ENCODE measurements around the gene NAA30.

NAA30 gene

DNA sequence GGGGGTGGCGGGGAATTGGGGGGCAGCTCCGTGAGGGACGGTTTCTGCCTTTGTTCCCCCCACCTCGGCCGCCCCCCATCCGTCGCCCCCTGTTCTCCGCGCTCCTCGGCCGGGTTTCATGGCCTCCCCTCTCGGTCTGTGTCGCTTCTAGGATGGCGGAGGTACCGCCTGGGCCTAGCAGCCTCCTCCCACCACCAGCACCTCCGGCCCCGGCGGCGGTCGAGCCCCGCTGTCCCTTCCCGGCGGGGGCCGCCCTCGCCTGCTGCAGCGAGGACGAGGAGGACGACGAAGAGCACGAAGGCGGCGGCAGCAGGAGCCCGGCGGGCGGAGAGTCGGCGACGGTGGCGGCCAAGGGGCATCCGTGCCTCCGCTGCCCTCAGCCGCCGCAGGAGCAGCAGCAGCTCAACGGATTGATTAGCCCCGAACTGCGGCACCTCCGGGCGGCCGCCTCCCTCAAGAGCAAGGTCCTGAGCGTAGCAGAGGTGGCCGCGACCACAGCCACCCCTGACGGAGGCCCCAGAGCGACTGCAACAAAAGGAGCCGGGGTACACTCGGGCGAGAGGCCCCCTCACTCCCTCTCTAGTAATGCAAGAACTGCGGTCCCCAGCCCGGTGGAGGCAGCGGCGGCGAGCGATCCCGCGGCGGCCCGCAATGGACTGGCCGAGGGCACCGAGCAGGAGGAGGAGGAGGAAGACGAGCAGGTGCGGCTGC, 575 bp downstream of the NAA30 start:
- peak; percentile 74 for DNase-seq (ENCODE audit: extremely low read depth, insufficient read length)
- no peaks in the 10 kb centered on the region for H3K36me3 ChIP-seq (ENCODE audit: control insufficient read depth, insufficient read depth, low read length)
- H3K4me3 ChIP-seq (replicated peaks; ENCODE audit: low read depth, low read length), result peak overlapping the region; percentile 91
- TF ChIP-seq, protein P1, sequence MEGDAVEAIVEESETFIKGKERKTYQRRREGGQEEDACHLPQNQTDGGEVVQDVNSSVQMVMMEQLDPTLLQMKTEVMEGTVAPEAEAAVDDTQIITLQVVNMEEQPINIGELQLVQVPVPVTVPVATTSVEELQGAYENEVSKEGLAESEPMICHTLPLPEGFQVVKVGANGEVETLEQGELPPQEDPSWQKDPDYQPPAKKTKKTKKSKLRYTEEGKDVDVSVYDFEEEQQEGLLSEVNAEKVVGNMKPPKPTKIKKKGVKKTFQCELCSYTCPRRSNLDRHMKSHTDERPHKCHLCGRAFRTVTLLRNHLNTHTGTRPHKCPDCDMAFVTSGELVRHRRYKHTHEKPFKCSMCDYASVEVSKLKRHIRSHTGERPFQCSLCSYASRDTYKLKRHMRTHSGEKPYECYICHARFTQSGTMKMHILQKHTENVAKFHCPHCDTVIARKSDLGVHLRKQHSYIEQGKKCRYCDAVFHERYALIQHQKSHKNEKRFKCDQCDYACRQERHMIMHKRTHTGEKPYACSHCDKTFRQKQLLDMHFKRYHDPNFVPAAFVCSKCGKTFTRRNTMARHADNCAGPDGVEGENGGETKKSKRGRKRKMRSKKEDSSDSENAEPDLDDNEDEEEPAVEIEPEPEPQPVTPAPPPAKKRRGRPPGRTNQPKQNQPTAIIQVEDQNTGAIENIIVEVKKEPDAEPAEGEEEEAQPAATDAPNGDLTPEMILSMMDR (IDR thresholded peaks at IDR 0.05; ENCODE audit: insufficient read depth, low read length, poor library complexity, severe bottlenecking), result no peak
- H3K27me3 ChIP-seq (replicated peaks; ENCODE audit: control insufficient read depth, insufficient read depth, low read length), result no peaks in the 10 kb centered on the region

DNA sequence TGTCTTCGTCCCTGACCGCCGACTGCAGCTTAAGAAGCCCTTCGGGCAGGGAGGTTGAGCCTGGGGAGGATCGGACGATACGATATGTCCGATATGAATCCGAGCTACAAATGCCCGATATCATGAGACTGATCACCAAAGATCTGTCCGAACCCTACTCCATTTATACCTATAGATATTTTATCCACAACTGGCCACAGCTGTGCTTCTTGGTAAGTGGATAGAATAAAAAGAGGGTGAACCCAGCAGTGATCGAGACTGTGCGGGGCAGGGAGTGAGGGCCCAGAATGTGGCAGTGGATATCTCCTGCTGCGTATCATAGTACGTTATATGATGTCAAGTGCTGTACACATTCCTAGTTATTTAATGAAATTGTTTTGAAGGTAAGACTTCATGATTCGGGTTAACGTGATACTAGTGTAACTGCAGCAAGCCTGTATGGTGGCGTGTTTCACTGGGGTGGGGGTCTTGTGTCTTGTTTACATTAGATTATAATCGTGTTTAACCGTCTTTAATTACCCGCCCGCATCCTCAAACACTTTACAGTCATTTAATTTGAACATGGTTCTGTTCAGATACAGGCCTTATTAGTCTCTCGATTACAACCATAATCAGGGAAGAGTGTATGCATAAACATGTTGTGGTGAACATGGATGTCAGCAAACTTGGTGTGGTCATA, 1.3 kb downstream of the NAA30 start:
- DNase-seq (ENCODE audit: extremely low read depth, insufficient read length), result no peak
- no peaks in the 10 kb centered on the region for H3K27me3 ChIP-seq (replicated peaks; ENCODE audit: control insufficient read depth, insufficient read depth, low read length)
- H3K4me3 ChIP-seq (replicated peaks; ENCODE audit: low read depth, low read length), result peak overlapping the region; percentile 91
- H3K36me3 ChIP-seq (ENCODE audit: control insufficient read depth, insufficient read depth, low read length), result no peaks in the 10 kb centered on the region
- TF ChIP-seq, protein P1 (IDR thresholded peaks at IDR 0.05; ENCODE audit: insufficient read depth, low read length, poor library complexity, severe bottlenecking), result no peak

DNA sequence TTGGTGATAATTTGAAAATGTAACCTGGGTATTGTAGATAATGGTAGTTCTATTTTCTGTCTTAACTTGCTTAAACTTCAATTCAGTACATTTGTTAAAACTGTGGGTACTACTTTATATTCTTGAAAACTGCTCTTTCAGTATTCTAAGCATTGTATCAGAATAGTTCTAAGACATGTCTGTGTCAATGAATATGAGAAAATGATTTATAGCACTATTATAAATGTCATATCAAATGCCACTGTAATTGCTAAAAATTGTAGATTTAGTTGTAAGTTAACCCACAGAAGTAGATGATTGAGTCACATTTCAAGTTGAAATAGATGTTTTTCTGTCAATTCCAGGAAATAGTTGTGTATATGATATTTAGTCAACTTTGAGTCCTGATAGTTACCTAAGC, 2.4 kb downstream of the NAA30 start:
- TF ChIP-seq, protein P1 (IDR thresholded peaks at IDR 0.05; ENCODE audit: insufficient read depth, low read length, poor library complexity, severe bottlenecking), result no peak

DNA sequence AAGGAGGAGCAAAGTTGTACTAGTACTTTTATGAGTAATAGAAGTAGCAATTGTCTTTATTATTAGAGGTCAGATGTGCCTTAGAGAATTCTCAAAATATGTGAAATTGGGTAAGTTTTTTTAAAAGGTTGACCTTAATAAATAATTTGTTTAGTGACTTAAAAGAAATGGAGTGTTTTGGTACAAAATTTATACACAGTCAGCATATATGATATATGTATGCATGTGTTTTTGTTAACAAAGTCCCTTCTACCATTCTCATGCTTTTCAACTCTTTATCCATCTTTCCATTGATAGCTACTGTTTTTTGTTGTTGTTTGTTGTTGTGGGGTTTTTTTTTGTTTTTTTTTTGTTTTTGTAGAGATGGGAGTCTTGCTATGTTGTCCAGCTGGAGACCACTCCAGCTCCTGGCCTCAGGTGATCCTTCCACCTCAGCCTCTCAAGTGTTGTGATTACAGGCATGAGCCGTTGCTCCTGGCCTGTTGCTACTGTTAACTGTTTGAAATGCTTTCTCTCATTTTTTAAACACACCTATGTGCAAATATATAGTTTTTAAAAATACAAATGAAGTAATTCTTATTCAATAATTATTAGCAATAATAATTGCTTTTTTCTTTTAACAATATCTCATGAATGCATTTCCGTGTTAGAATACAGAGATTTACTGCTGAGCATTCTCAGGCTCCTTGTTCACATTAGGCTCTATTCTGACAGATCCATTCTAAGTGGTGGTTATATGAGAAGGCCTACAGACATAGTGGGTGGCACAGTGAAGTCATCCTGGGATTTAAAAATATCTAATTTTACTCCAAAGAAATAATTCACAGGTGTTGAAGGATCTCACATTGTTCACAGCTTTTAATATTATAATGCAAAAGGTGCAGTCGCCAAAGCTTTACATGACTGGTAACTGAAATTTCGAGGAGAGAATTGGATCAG, 10.4 kb downstream of the NAA30 start:
- Histone ChIP-seq H3K36me3 (ENCODE audit: control insufficient read depth, insufficient read depth, low read length) (peaks cover 3% of the 10 kb centered on the region), H3K4me3 (replicated peaks; ENCODE audit: low read depth, low read length) (no peak overlapping the region), H3K27me3 (replicated peaks; ENCODE audit: control insufficient read depth, insufficient read depth, low read length) (no peaks in the 10 kb centered on the region)
- TF ChIP-seq, protein P1 (IDR thresholded peaks at IDR 0.05; ENCODE audit: insufficient read depth, low read length, poor library complexity, severe bottlenecking), result no peak
- DNase-seq (ENCODE audit: extremely low read depth, insufficient read length), result no peak

More for the DNA sequence above, 2.4 kb downstream of the NAA30 start:
- H3K27me3 ChIP-seq (replicated peaks; ENCODE audit: control insufficient read depth, insufficient read depth, low read length), result no peaks in the 10 kb centered on the region
- peak overlapping the region; percentile 91; the same call in 1 of the 2 replicates for H3K4me3 ChIP-seq (replicated peaks; ENCODE audit: low read depth, low read length)
- H3K36me3 ChIP-seq (ENCODE audit: control insufficient read depth, insufficient read depth, low read length), result no peaks in the 10 kb centered on the region
- DNase-seq (ENCODE audit: extremely low read depth, insufficient read length), result no peak

DNA sequence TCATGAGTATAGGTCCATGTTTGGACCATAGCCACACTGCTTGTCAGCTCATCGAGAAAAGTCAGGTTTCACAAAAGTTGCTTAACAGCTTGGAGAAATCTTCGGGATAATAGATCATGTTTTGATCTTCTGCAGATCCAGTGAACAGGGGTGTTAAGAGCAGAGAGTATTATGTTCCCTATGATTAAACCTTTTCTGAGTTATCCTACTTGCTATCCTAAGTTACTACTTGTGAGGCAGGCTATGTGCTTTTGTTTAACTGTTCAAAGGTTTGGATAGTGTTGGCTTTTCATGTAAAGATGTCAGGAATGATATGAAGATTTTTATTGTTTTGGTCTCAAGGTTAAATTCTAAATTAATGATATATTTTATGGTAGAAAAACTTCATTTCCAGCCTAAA, 11.1 kb downstream of the NAA30 start:
- no peak for DNase-seq (ENCODE audit: extremely low read depth, insufficient read length)
- Histone ChIP-seq H3K36me3 (ENCODE audit: control insufficient read depth, insufficient read depth, low read length) (peaks cover 3% of the 10 kb centered on the region), H3K27me3 (replicated peaks; ENCODE audit: control insufficient read depth, insufficient read depth, low read length) (no peaks in the 10 kb centered on the region), H3K4me3 (replicated peaks; ENCODE audit: low read depth, low read length) (no peak overlapping the region)
- TF ChIP-seq, protein P1 (IDR thresholded peaks at IDR 0.05; ENCODE audit: insufficient read depth, low read length, poor library complexity, severe bottlenecking), result no peak
